ENCODE measurements around the gene ELP4. TPM values are rescaled to one million over a fixed set of nuclear protein-coding genes. Genes with fewer than 3 reads are reported as not detected.

Gene ELP4
- 21.5 and 23.4 TPM in 2 replicates for total RNA-seq
- long read RNA-seq, full-length matches to known transcripts = 89 of 99 reads
- long read RNA-seq, partial matches to known transcripts = 3 of 99 reads
- long read RNA-seq, other reads (novel, unspliced or antisense) = 7 of 99 reads

GRCh38 chr11:31509429-31510345, at the start of gene ELP4, which contains the start of gene IMMP1L:
Gene ELP4, plus strand, starts transcription at chr11:31509767. Its CDS starts 18 bp downstream, at chr11:31509785.
Gene IMMP1L, minus strand, starts transcription at chr11:31509622. Its CDS starts 46,346 bp downstream, at chr11:31463276.
- no peaks in the 10 kb centered on the region for H3K9me3 Mint-ChIP-seq (ENCODE audit: low read depth)
- H3K27ac Mint-ChIP-seq = peak within 1 kb of the TSS; percentile 99
- TF ChIP-seq CTCF (IDR thresholded peaks at IDR 0.05; ENCODE audit: unreplicated experiment) = no peak
- H3K4me3 Mint-ChIP-seq (ENCODE audit: low read depth) = peak within 1 kb of the TSS; percentile 89
- H3K36me3 Mint-ChIP-seq (ENCODE audit: insufficient read depth) = peaks cover 2% of the 10 kb centered on the region
- H3K27me3 Mint-ChIP-seq = no peaks in the 10 kb centered on the region
- peaks cover 22% of the 10 kb centered on the region for H3K4me1 Mint-ChIP-seq (ENCODE audit: low read depth)
- peak; percentile 92 for DNase-seq (ENCODE audit: low spot score, unreplicated experiment)

- no peaks in the 10 kb centered on the region for H3K27me3 Mint-ChIP-seq
- H3K9me3 Mint-ChIP-seq (ENCODE audit: low read depth) = peaks cover 31% of the 10 kb centered on the region
- H3K4me1 Mint-ChIP-seq (ENCODE audit: low read depth) = no peaks in the 10 kb centered on the region
- H3K4me3 Mint-ChIP-seq (ENCODE audit: low read depth) = no peak overlapping the region
- peaks cover 49% of the 10 kb centered on the region for H3K36me3 Mint-ChIP-seq (ENCODE audit: insufficient read depth)
- H3K27ac Mint-ChIP-seq = no peak overlapping the region
- DNase-seq (ENCODE audit: low spot score, unreplicated experiment) = no peak
- no peak for TF ChIP-seq CTCF (IDR thresholded peaks at IDR 0.05; ENCODE audit: unreplicated experiment)
Observed at GRCh38 chr11:31464436-31464835, 45.1 kb upstream of the ELP4 start.

GRCh38 chr11:31474083-31474482, 35.5 kb upstream of the ELP4 start:
- TF ChIP-seq CTCF (IDR thresholded peaks at IDR 0.05; ENCODE audit: unreplicated experiment) = no peak
- no peaks in the 10 kb centered on the region for H3K27me3 Mint-ChIP-seq
- H3K4me3 Mint-ChIP-seq (ENCODE audit: low read depth) = no peak overlapping the region
- no peak overlapping the region for H3K27ac Mint-ChIP-seq
- H3K4me1 Mint-ChIP-seq (ENCODE audit: low read depth) = peaks cover 9% of the 10 kb centered on the region
- no peak for DNase-seq (ENCODE audit: low spot score, unreplicated experiment)
- no peaks in the 10 kb centered on the region for H3K9me3 Mint-ChIP-seq (ENCODE audit: low read depth)
- peaks cover 17% of the 10 kb centered on the region for H3K36me3 Mint-ChIP-seq (ENCODE audit: insufficient read depth)

- no peaks in the 10 kb centered on the region for H3K9me3 Mint-ChIP-seq (ENCODE audit: low read depth)
- peaks cover 14% of the 10 kb centered on the region for H3K4me1 Mint-ChIP-seq (ENCODE audit: low read depth)
- no peak overlapping the region for H3K4me3 Mint-ChIP-seq (ENCODE audit: low read depth)
- TF ChIP-seq CTCF (IDR thresholded peaks at IDR 0.05; ENCODE audit: unreplicated experiment) = no peak
- no peaks in the 10 kb centered on the region for H3K27me3 Mint-ChIP-seq
- DNase-seq (ENCODE audit: low spot score, unreplicated experiment) = no peak
- no peak overlapping the region for H3K27ac Mint-ChIP-seq
- H3K36me3 Mint-ChIP-seq (ENCODE audit: insufficient read depth) = peaks cover 2% of the 10 kb centered on the region
Observed at GRCh38 chr11:31477528-31478222, 31.9 kb upstream of the ELP4 start.

- H3K36me3 Mint-ChIP-seq (ENCODE audit: insufficient read depth) = peaks cover 2% of the 10 kb centered on the region
- H3K27ac Mint-ChIP-seq = no peak overlapping the region
- no peak overlapping the region for H3K4me3 Mint-ChIP-seq (ENCODE audit: low read depth)
- DNase-seq (ENCODE audit: low spot score, unreplicated experiment) = no peak
- no peaks in the 10 kb centered on the region for H3K9me3 Mint-ChIP-seq (ENCODE audit: low read depth)
- TF ChIP-seq CTCF (IDR thresholded peaks at IDR 0.05; ENCODE audit: unreplicated experiment) = no peak
- peaks cover 14% of the 10 kb centered on the region for H3K4me1 Mint-ChIP-seq (ENCODE audit: low read depth)
- no peaks in the 10 kb centered on the region for H3K27me3 Mint-ChIP-seq
Observed at GRCh38 chr11:31478223-31478590, 31.4 kb upstream of the ELP4 start.

All from progenitor cell of endocrine pancreas (in vitro differentiated cells).